Measurements from ENCODE around the gene PF4V1. TPM values are rescaled to one million over a fixed set of nuclear protein-coding genes. Genes with fewer than 3 reads are reported as not detected.

PF4V1 gene
- total RNA-seq, 1 experiment from 2014 or later: not detected

- no peaks in the 10 kb centered on the region for H3K36me3 ChIP-seq (replicated peaks; ENCODE audit: control insufficient read depth, insufficient read depth, low read length)
- peaks cover 16% of the 10 kb centered on the region for H3K27me3 ChIP-seq (ENCODE audit: control insufficient read depth, insufficient read depth, low read length)
- H3K4me3 ChIP-seq (ENCODE audit: insufficient read depth, low read depth, low read length): peak within 1 kb of the TSS; percentile 61
- peak; percentile 67 for DNase-seq
Measured at GRCh38 chr4:73869130-73870055, 16.3 kb downstream of the PF4V1 start, which contains the start of gene CXCL1. Gene CXCL1 (plus strand): TSS chr4:73869393. CDS start chr4:73869471, 78 bp downstream.

DNA sequence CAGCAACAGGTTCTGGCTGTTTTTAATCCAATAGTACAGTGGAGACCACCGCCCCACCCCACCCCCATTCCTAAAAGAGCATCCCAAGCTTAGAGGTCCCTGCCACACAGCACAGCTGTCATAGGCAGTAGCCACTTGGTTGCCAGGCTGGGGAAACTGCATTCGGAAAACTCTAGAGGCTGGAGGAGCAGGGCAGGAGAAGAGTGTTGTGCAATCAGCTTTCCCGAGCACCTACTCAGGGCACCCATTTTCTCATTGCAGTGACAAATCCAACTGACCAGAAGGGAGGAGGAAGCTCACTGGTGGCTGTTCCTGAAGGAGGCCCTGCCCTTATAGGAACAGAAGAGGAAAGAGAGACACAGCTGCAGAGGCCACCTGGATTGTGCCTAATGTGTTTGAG is 17.2 kb downstream of the PF4V1 start:
- DNase-seq: no peak
- Histone ChIP-seq H3K27me3 (ENCODE audit: control insufficient read depth, insufficient read depth, low read length) (peaks cover 16% of the 10 kb centered on the region), H3K36me3 (replicated peaks; ENCODE audit: control insufficient read depth, insufficient read depth, low read length) (no peaks in the 10 kb centered on the region), H3K4me3 (ENCODE audit: insufficient read depth, low read depth, low read length) (no peak overlapping the region)

DNA sequence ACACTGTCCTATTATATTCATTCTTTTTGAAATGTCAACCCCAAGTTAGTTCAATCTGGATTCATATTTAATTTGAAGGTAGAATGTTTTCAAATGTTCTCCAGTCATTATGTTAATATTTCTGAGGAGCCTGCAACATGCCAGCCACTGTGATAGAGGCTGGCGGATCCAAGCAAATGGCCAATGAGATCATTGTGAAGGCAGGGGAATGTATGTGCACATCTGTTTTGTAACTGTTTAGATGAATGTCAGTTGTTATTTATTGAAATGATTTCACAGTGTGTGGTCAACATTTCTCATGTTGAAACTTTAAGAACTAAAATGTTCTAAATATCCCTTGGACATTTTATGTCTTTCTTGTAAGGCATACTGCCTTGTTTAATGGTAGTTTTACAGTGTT is 17.7 kb downstream of the PF4V1 start:
- Histone ChIP-seq H3K4me3 (ENCODE audit: insufficient read depth, low read depth, low read length) (no peak overlapping the region), H3K27me3 (ENCODE audit: control insufficient read depth, insufficient read depth, low read length) (peaks cover 16% of the 10 kb centered on the region), H3K36me3 (replicated peaks; ENCODE audit: control insufficient read depth, insufficient read depth, low read length) (no peaks in the 10 kb centered on the region)
- DNase-seq: no peak

GRCh38 chr4:73871511-73872310 is 18.6 kb downstream of the PF4V1 start:
- Histone ChIP-seq H3K36me3 (replicated peaks; ENCODE audit: control insufficient read depth, insufficient read depth, low read length) (no peaks in the 10 kb centered on the region), H3K4me3 (ENCODE audit: insufficient read depth, low read depth, low read length) (no peak overlapping the region), H3K27me3 (ENCODE audit: control insufficient read depth, insufficient read depth, low read length) (peaks cover 16% of the 10 kb centered on the region)
- no peak for DNase-seq

- DNase-seq: no peak
- H3K36me3 ChIP-seq (replicated peaks; ENCODE audit: control insufficient read depth, insufficient read depth, low read length): no peaks in the 10 kb centered on the region
- no peak overlapping the region for H3K4me3 ChIP-seq (ENCODE audit: insufficient read depth, low read depth, low read length)
- H3K27me3 ChIP-seq (ENCODE audit: control insufficient read depth, insufficient read depth, low read length): peaks cover 16% of the 10 kb centered on the region
Measured at GRCh38 chr4:73872316-73873108, 19.4 kb downstream of the PF4V1 start.

DNA sequence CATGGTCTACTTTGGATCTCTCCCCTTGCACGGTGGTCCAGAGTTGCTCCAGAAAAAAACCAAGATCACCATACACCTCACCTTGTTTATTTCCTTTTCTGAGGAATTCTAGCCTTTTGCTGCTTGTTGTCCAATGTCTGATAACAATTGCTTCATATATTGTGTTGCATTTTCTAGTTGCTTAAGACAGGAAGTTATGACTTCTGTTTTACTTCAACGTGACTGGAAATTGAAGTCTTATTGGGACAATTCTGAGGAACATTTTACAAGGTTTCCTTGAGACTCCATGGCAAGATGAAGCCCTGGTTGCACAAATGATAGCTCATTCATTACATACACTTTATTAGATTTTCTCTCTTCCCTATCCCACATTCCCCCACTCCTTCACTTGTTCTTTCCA is 21.3 kb downstream of the PF4V1 start:
- Histone ChIP-seq H3K4me3 (ENCODE audit: insufficient read depth, low read depth, low read length) (no peak overlapping the region), H3K36me3 (replicated peaks; ENCODE audit: control insufficient read depth, insufficient read depth, low read length) (no peaks in the 10 kb centered on the region), H3K27me3 (ENCODE audit: control insufficient read depth, insufficient read depth, low read length) (peaks cover 6% of the 10 kb centered on the region)
- DNase-seq: no peak

- no peak overlapping the region for H3K4me3 ChIP-seq (ENCODE audit: insufficient read depth, low read depth, low read length)
- H3K27me3 ChIP-seq (ENCODE audit: control insufficient read depth, insufficient read depth, low read length): no peaks in the 10 kb centered on the region
- no peaks in the 10 kb centered on the region for H3K36me3 ChIP-seq (replicated peaks; ENCODE audit: control insufficient read depth, insufficient read depth, low read length)
- no peak for DNase-seq
Measured at GRCh38 chr4:73875401-73875800, 22.3 kb downstream of the PF4V1 start.

GRCh38 chr4:73883306-73883705 is 30.2 kb downstream of the PF4V1 start:
- Histone ChIP-seq H3K36me3 (replicated peaks; ENCODE audit: control insufficient read depth, insufficient read depth, low read length) (no peaks in the 10 kb centered on the region), H3K4me3 (ENCODE audit: insufficient read depth, low read depth, low read length) (no peak overlapping the region), H3K27me3 (ENCODE audit: control insufficient read depth, insufficient read depth, low read length) (no peaks in the 10 kb centered on the region)
- no peak for DNase-seq

GRCh38 chr4:73885574-73886267 is 32.6 kb downstream of the PF4V1 start:
- DNase-seq: no peak
- Histone ChIP-seq H3K27me3 (ENCODE audit: control insufficient read depth, insufficient read depth, low read length) (no peaks in the 10 kb centered on the region), H3K36me3 (replicated peaks; ENCODE audit: control insufficient read depth, insufficient read depth, low read length) (no peaks in the 10 kb centered on the region)

GRCh38 chr4:73891326-73891725 is 38.2 kb downstream of the PF4V1 start:
- Histone ChIP-seq H3K36me3 (replicated peaks; ENCODE audit: control insufficient read depth, insufficient read depth, low read length) (no peaks in the 10 kb centered on the region), H3K4me3 (ENCODE audit: insufficient read depth, low read depth, low read length) (no peak overlapping the region), H3K27me3 (ENCODE audit: control insufficient read depth, insufficient read depth, low read length) (no peaks in the 10 kb centered on the region)
- no peak for DNase-seq

More at GRCh38 chr4:73885574-73886267, 32.6 kb downstream of the PF4V1 start:
- H3K4me3 ChIP-seq (ENCODE audit: insufficient read depth, low read depth, low read length): no peak overlapping the region

GRCh38 chr4:73891739-73892405 is 38.8 kb downstream of the PF4V1 start:
- no peak overlapping the region for H3K4me3 ChIP-seq (ENCODE audit: insufficient read depth, low read depth, low read length)
- H3K27me3 ChIP-seq (ENCODE audit: control insufficient read depth, insufficient read depth, low read length): no peaks in the 10 kb centered on the region
- H3K36me3 ChIP-seq (replicated peaks; ENCODE audit: control insufficient read depth, insufficient read depth, low read length): no peaks in the 10 kb centered on the region
- DNase-seq: no peak

DNA sequence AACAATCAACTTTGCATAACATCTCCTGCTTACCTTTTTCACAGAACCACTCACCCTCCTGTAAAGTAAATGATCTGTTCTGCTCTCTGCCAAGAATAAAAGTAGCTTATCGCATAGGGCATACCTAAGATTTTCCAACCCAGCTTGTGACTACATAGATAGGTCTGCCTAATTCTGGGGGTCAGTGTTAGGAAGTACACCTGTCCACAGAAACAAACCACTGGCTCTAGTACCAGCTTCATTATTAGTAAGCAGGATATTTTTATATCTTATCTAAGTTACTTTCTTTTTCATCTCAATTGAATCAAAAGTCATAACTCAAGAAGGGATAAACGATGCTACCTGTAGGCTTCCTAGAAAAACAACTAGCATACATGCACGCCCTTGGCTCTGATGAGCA is 39.9 kb downstream of the PF4V1 start:
- no peak overlapping the region for H3K4me3 ChIP-seq (ENCODE audit: insufficient read depth, low read depth, low read length)
- no peaks in the 10 kb centered on the region for H3K27me3 ChIP-seq (ENCODE audit: control insufficient read depth, insufficient read depth, low read length)
- H3K36me3 ChIP-seq (replicated peaks; ENCODE audit: control insufficient read depth, insufficient read depth, low read length): no peaks in the 10 kb centered on the region
- no peak for DNase-seq

- Histone ChIP-seq H3K36me3 (replicated peaks; ENCODE audit: control insufficient read depth, insufficient read depth, low read length) (no peaks in the 10 kb centered on the region), H3K27me3 (ENCODE audit: control insufficient read depth, insufficient read depth, low read length) (no peaks in the 10 kb centered on the region), H3K4me3 (ENCODE audit: insufficient read depth, low read depth, low read length) (no peak overlapping the region)
- no peak for DNase-seq
Measured at GRCh38 chr4:73894001-73894400, 40.9 kb downstream of the PF4V1 start.
